PFSK-1 (cell line): ENCODE measurements around the gene POLR3E.

Experiments
- FOXP2 ChIP-seq: optimal IDR thresholded peaks from 2 replicates; pipeline ENCODE3; 2011; ENCODE audit warnings: borderline replicate concordance, control low read depth, inconsistent platforms; ENCODE audit not compliant: insufficient read depth; ENCODE audit errors: extremely low read length, extremely low read depth
- POLR2AphosphoS5 ChIP-seq: IDR thresholded peaks from 2 replicates; pipeline ENCODE4 v1.6.1; 2012; ENCODE audit warnings: low read depth, mild to moderate bottlenecking, control low read depth, low read length, moderate library complexity
- REST ChIP-seq, 2 experiments: IDR thresholded peaks; 2 replicates each; pipeline versions ENCODE4 v1.6.1 to v1.8.0; 2011 to 2012; ENCODE audit warnings: low read depth in 2 of 2, low read length in 2 of 2, control low read depth in 1 of 2, inconsistent platforms in 1 of 2, mild to moderate bottlenecking in 1 of 2, moderate library complexity in 1 of 2; ENCODE audit not compliant: insufficient read depth in 1 of 2
- SIN3A ChIP-seq: IDR thresholded peaks from 2 replicates; pipeline ENCODE4 v1.6.1; 2012; ENCODE audit warnings: mild to moderate bottlenecking, low read length, moderate library complexity, borderline replicate concordance; ENCODE audit not compliant: insufficient read depth
- TAF1 ChIP-seq: IDR thresholded peaks from 2 replicates; pipeline ENCODE4 v1.6.1; 2012; ENCODE audit warnings: low read length, control low read depth, borderline replicate concordance; ENCODE audit not compliant: insufficient read depth

Gene POLR3E

GRCh38 chr16:22312897-22313781, 15.9 kb downstream of the POLR3E start:
- TF ChIP-seq POLR2AphosphoS5 (no peak), TAF1 (no peak), FOXP2 (no peak), REST (IDR thresholded peaks at IDR 0.05; ENCODE audit: insufficient read depth in 1 of 2, low read depth in 2 of 2, low read length in 2 of 2) (no peak)

- TF ChIP-seq FOXP2 (no peak), TAF1 (no peak), POLR2AphosphoS5 (no peak), REST (IDR thresholded peaks at IDR 0.05; ENCODE audit: insufficient read depth in 1 of 2, low read depth in 2 of 2, low read length in 2 of 2) (no peak), SIN3A (no peak)
These were observed 16.8 kb downstream of the POLR3E start for GRCh38 chr16:22313876-22314470.

GRCh38 chr16:22314661-22315626, 17.7 kb downstream of the POLR3E start:
- TF ChIP-seq POLR2AphosphoS5 (0 out of 2 replicates have a peak, but pooled peaks have one; percentile 20), TAF1 (no peak)

GRCh38 chr16:22315979-22316378, 18.8 kb downstream of the POLR3E start:
- no peak for TF ChIP-seq POLR2AphosphoS5
- TF ChIP-seq FOXP2, result no peak
- TF ChIP-seq SIN3A, result no peak

- TF ChIP-seq FOXP2 (no peak), POLR2AphosphoS5 (no peak), SIN3A (no peak), REST (IDR thresholded peaks at IDR 0.05; ENCODE audit: insufficient read depth in 1 of 2, low read depth in 2 of 2, low read length in 2 of 2) (no peak), TAF1 (no peak)
These were observed 19.2 kb downstream of the POLR3E start for GRCh38 chr16:22316411-22316811.
